HL-60 (cell line): ENCODE results near the gene PTPRJ.

ENCODE experiments used
- DNase-seq, 2 experiments: peaks; one replicate each; pipeline ENCODE4 v3.0.0-alpha.2; 2010 to 2020; ENCODE audit warnings: low read depth in 1 of 2, low spot score in 1 of 2
- H3K27ac ChIP-seq: fragments of 250-450 bp; sonication (Bioruptor Pico); replicated peaks from 2 replicates; pipeline ENCODE4 v1.5.1; 2020; ENCODE audit warnings: mild to moderate bottlenecking, moderate library complexity
- H3K27me3 ChIP-seq: fragments of 250-450 bp; sonication (Bioruptor Pico); 2 replicates; pipeline ENCODE4 v1.5.1; 2021; ENCODE audit warnings: mild to moderate bottlenecking, moderate library complexity; ENCODE audit not compliant: insufficient read depth, poor library complexity, severe bottlenecking
- H3K4me3 ChIP-seq: replicated peaks from 2 replicates; pipeline ENCODE4 v1.5.1; 2011; ENCODE audit warnings: mild to moderate bottlenecking, control low read depth, low read length; ENCODE audit not compliant: insufficient read depth
- CTCF ChIP-seq: IDR thresholded peaks from one replicate; pipeline ENCODE4 v1.5.1; 2011; ENCODE audit warnings: low read length, control low read depth, inconsistent platforms; ENCODE audit not compliant: insufficient read depth
- GABPA ChIP-seq: IDR thresholded peaks from 2 replicates; pipeline ENCODE4 v1.6.1; 2012; ENCODE audit warnings: low read depth
- POLR2AphosphoS5 ChIP-seq: IDR thresholded peaks from 2 replicates; pipeline ENCODE4 v1.6.1; 2012; ENCODE audit warnings: low read depth
- SPI1 ChIP-seq: IDR thresholded peaks from 2 replicates; pipeline ENCODE4 v1.6.1; 2012; ENCODE audit warnings: low read depth, mild to moderate bottlenecking, borderline replicate concordance
- TF ChIP-seq, protein P1 (sequence below): IDR thresholded peaks from 2 replicates; pipeline ENCODE4 v1.6.1; 2012; ENCODE audit warnings: low read depth; ENCODE audit not compliant: insufficient replicate concordance

PTPRJ gene

DNA sequence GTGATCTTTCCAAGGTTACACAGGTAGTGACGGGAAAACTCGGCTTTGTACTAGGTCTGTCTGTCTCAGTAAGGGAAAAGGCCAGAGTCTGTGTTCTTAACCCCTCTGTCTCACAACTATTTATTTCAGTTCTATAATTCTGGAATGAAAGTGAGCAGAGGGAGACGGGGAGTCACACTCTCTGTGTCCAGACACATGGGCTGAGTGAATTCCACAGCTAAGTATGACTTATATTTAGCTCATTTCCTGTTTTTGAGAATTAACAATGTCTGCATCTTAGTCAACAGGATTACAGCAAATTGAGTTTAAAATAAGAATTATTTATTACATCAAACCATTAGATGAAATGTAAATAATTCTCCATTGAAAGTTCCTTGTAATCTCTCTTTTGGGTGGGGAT lies 173.8 kb downstream of the PTPRJ start:
- Histone ChIP-seq H3K4me3 (no peak overlapping the region), H3K27me3 (no peaks in the 10 kb centered on the region), H3K27ac (no peak overlapping the region)
- no peak for TF ChIP-seq SPI1
- no peak for TF ChIP-seq GABPA
- TF ChIP-seq CTCF, result no peak
- no peak for TF ChIP-seq POLR2AphosphoS5
- TF ChIP-seq, protein P1, sequence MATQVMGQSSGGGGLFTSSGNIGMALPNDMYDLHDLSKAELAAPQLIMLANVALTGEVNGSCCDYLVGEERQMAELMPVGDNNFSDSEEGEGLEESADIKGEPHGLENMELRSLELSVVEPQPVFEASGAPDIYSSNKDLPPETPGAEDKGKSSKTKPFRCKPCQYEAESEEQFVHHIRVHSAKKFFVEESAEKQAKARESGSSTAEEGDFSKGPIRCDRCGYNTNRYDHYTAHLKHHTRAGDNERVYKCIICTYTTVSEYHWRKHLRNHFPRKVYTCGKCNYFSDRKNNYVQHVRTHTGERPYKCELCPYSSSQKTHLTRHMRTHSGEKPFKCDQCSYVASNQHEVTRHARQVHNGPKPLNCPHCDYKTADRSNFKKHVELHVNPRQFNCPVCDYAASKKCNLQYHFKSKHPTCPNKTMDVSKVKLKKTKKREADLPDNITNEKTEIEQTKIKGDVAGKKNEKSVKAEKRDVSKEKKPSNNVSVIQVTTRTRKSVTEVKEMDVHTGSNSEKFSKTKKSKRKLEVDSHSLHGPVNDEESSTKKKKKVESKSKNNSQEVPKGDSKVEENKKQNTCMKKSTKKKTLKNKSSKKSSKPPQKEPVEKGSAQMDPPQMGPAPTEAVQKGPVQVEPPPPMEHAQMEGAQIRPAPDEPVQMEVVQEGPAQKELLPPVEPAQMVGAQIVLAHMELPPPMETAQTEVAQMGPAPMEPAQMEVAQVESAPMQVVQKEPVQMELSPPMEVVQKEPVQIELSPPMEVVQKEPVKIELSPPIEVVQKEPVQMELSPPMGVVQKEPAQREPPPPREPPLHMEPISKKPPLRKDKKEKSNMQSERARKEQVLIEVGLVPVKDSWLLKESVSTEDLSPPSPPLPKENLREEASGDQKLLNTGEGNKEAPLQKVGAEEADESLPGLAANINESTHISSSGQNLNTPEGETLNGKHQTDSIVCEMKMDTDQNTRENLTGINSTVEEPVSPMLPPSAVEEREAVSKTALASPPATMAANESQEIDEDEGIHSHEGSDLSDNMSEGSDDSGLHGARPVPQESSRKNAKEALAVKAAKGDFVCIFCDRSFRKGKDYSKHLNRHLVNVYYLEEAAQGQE, result no peak
- no peak for DNase-seq

DNA sequence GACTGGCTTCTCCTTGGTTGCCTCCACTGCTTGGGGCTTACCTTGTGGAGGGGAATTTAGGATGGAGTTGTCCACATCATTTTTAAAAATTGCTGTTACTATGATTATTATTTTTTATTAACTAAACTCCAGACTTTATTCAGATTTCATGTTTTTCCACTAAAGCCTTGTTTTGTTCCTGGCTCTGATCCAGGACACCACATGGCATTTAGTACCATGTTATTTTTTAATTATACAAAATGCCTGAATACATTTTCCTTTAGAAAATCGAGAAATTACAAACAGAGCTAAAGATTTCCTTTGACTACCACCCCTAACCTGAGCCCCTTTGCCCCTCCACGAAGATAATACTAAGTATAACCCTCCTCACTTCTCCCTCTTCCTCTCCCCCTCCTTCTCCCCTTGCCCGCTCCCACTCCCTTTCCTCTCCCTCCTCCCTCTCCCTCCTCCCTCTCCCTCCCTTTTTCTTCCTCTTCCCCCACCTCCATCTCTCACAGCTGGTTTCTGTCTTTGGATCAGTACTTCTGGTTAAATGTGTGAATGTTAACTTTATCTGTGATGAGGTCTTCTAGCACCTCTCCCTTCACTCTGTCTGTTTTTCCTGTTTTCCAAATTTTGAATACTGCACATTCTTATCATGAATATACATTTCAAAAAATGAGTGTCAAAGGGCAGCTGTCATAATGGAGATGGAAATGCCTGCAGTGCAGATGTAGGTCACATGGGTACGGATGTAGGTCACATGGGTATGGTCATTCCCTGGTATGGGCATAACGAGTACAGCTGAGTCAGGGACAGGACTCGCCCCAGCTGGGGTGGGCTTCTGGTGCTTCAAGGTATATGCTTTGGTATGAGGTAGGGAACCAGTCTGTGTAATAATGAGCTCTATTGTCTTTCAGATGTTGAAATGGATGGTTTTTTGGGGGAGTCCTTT lies 181.9 kb downstream of the PTPRJ start:
- Histone ChIP-seq H3K27ac (no peak overlapping the region), H3K4me3 (no peak overlapping the region), H3K27me3 (no peaks in the 10 kb centered on the region)
- TF ChIP-seq GABPA (no peak), SPI1 (no peak), POLR2AphosphoS5 (no peak), CTCF (no peak)
- TF ChIP-seq, protein P1, result no peak
- DNase-seq, result no peak

GRCh38 chr11:48162885-48163268 lies 182.5 kb downstream of the PTPRJ start:
- H3K27ac ChIP-seq, result no peak overlapping the region
- DNase-seq, result no peak

More at GRCh38 chr11:48162885-48163268, 182.5 kb downstream of the PTPRJ start:
- Histone ChIP-seq H3K27me3 (no peaks in the 10 kb centered on the region), H3K4me3 (no peak overlapping the region)
- TF ChIP-seq CTCF, result no peak
- TF ChIP-seq POLR2AphosphoS5, result no peak
